GM18909 (cell line): ENCODE results near the gene STAB2.

ENCODE experiments used
- ATAC-seq: cut with Tn5 transposase; IDR thresholded peaks from one replicate; pipeline ENCODE4 v1.9.1; 2021; ENCODE audit warnings: mild to moderate bottlenecking; ENCODE audit not compliant: unreplicated experiment, poor library complexity

STAB2 gene

GRCh38 chr12:103771466-103771865 lies 184.4 kb downstream of the STAB2 start:
- no peak for ATAC-seq

- ATAC-seq = no peak
Observed at GRCh38 chr12:103772367-103773108, 185.5 kb downstream of the STAB2 start.

- no peak for ATAC-seq
Observed at GRCh38 chr12:103773109-103773910, 186.2 kb downstream of the STAB2 start.

DNA sequence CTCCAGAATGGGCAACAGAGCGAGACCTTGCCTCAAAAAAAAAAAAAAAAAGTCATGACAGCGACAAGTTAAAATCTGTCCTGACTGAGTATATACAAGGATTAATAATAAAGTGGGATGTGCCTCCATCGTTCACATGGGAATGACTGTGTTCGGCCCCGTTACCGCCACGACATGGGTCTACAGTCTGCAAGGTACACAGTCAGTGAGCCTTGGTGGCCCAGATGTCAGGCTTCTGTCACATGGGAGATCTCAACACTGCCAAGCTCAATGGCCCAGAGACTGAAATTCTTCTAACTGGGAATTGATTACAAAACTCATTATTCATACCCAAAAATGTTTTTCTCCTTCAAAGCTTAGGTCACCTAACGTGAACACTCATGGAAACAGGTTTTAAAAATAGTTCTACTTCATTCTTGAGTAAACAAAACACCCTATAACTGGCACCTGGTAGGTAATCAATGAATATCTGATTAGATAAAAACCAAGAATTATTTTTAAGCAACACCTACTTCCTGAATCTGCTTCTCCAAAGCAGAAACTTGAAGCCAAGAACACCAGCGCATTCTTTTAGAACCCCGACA lies 188.0 kb downstream of the STAB2 start:
- ATAC-seq = no peak

DNA sequence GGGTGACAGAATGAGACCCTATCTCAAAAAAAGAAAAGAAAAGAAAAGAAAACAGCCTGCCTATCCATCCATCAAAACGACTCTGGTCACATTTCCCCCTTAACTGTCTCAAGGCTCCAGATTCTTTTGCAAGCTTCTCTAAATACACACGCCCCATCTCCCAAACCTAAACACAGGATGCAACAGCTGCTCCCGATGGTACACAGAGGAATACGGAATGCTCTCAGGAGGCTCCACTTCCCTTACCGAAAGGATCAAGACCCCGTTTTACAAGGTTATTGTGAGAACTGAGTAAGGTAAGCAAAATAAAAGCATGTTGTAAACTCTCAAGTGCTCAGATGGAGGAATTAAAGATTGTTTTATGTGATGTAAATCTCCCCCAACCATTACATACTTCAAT lies 191.7 kb downstream of the STAB2 start:
- no peak for ATAC-seq

DNA sequence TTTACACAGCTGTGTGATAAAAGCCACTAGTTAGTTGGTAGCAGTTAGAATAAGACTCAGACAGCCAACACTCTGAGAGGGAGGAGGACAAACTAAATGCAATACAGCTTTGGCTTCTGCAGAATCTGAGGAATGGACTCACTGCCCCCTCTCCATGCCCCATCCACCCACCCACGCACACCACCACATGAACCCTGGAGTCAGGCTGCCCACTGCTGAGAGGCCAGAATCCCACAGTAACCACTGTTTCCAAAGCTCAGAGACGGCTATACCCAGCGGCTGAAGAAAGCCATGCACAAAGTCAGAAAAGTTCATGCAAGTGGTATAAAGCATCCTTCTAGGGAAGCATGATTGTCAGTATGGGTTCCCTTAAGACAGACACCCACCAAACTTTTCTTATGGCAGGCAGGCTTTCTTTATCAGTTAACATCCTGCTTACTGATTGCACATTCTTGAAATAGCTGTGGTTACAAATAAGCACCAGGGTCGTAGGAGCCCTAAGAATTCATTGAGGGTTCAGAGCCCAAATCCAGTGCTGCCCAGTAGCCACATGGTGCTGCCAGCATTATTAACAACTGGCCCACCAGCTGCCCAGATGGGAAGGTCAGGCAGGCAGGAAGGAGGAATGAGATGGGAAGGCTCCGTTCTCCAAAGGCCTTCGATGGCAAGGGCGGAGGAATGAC lies 192.5 kb downstream of the STAB2 start:
- ATAC-seq = no peak

GRCh38 chr12:103780093-103780440 lies 193.0 kb downstream of the STAB2 start:
- no peak for ATAC-seq

GRCh38 chr12:103780992-103781391 lies 193.9 kb downstream of the STAB2 start:
- ATAC-seq = no peak

- no peak for ATAC-seq
Observed at GRCh38 chr12:103782399-103782798, 195.3 kb downstream of the STAB2 start.

- ATAC-seq = no peak
Observed at GRCh38 chr12:103783744-103784664, 196.9 kb downstream of the STAB2 start.

DNA sequence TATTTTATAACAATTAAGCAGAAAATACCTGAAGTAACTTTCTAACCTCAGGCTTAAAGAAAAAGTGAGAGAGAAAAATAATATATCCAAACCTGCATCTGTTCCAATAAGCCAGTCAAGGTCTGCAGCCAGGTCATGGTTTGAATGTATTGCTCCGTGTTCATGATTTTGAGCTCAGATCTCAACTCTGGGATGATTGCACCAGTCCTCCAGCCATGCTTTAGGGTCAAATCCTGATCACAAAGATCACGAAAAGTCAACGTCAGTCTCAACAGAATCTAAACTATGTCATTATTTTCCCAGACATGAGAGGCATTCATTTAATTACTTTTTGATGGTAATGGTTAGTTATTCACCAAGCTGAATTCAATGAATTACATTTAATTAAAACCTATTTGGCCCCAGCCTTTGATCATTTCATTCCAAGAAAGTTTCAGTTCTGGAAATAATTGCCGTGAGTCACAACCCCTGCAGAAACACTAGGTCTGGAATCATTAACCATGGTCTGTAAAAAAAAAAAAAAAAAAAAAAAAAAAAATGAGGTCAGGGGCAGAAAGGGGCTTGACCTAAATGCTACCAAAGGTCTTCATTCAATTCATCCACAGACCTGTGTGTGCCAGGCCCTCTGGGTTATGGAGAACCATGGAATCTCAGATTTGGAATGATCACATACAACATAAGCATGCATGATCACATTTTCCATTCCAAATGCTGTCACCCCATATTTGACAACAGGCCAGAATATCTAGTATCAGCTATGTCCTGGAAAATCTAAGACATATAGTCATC lies 198.4 kb downstream of the STAB2 start:
- no peak for ATAC-seq

GRCh38 chr12:103786201-103786600 lies 199.1 kb downstream of the STAB2 start:
- no peak for ATAC-seq

DNA sequence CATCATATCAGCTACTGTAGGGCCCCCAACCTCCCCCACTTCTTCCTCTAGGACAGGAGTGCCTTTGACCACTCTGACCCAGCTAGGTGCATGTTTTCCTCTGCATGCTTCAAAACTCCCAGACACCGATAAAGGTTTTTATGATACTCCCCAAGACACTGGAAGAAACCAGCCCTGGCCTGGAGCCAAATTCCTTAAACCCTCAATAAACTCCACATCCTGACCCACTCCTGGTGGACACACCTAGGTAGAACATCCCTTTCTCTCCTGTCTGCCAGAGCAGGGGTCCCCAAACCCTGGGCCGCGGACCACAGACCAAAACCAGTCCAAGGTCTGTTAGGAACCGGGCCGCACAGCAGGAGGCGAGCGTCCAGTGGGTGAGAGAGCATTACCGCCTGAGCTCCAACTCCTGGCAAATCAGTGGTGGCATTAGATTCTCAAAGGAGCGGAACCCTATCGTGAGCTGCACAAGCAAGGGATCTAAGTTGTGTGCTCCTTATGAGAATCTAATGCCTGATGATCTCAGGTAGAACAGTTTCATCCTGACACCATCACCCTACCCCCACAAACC lies 204.4 kb downstream of the STAB2 start:
- ATAC-seq = no peak

DNA sequence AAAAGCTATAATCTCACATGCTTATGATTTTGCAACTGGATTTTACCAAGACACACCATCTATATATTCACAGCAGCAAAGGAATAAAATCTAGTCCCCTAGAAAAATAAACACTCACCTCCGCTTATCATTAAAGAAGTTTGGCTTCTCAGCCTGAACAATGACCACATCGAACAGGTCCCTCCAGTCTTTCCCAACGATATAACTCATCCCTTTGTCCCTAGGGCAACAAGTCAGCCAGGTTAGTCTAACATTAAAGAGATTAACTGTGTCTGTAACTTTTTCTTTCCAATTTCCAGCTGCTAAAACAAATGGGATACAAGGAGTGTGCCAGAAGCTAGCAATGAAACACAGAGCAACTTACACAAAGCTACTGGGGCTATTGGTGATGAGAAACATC lies 206.0 kb downstream of the STAB2 start:
- ATAC-seq = no peak

DNA sequence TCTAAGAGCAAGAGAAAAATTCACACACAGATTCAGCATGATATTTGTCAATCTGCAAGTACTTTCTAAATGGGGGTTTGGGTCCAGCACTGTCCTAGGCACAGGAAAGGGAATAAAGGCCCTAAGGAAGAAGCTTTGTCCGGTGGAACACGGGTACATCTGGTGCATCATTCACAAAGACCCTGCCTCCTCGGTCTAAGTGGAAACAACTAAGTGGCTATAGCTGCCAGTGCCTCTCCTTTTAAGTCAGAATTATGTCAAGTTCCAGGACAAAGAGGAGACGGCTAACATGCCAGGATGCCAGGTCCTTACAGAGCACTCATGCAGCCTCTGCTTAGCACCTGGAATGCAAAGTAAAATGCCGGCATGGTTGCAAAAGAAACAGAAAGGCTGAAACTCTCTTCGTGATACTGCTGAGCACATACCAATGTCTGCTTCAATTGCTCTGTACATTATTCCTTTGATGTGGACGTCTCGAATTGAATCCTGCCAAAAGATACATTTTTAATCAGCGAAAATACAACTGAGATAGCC lies 206.5 kb downstream of the STAB2 start:
- ATAC-seq = no peak

DNA sequence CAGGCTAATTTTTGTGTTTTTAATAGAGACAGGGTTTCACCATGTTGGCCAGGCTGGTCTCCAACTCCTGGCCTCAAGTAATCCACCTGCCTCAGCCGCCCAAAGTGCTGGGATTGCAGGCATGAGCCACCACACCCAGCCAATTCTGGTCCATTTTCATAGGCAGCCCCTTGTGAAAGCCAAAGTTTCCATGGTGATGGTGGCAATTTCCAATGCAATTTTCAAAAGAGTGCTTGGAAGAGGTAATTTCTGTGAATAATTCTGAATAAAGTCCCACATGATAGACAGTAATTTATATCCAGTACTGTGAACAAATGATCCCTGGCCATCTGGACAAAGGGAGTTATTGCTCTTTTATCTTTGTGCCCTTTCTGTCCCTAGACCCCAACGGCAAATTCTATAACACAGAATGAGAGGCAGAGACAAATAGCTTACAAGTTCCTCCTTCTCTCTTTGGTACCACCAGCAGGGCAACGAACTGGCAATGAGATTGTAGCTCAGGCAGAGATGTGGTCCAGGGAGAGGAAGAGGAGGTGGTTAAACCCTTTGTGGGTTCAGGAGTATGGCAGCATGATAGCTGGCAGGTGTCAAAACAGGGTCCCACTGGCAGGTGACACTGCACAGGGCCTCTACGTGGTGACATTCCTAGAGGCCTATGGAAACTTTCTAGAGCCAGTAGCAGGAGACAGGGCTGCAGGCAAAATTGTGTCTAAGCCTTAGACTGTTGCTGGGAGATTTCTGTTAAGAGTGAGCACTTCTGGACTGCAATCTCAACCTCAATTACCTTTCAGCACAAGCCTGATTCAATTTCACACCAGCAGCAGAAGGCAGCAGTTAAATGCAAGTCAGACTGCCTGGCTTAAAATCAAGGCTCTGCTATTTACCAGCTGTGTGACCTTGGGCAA lies 207.5 kb downstream of the STAB2 start:
- ATAC-seq = no peak

- ATAC-seq = no peak
Observed at GRCh38 chr12:103798586-103798985, 211.5 kb downstream of the STAB2 start.

GRCh38 chr12:103799504-103799856 lies 212.4 kb downstream of the STAB2 start:
- no peak for ATAC-seq
